ENCODE results near the gene TBC1D17.

The TBC1D17 gene

DNA sequence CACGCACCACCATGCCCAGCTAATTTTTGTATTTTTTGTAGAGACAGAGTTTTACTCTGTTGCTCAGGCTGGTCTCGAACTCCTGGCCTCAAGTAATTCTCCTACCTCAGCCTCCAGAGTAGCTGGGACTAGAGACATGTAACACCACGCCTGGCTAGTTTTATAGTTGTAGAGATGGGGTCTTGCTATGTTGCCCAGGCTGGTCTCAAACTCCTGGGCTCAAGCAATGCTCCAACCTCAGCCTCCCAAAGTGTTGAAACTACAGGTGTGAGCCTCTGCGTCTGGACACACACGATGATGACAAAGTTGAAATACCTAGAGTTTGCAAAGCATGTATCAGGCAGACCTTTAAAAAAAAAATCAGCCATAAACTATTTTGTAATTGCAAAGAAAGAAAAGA is 31.1 kb upstream of the TBC1D17 start:
- in situ Hi-C loops (cut with HindIII; ENCODE audit: low pct_ligation_motif_present, low pct_unique_long_range_greater_than_20kb, low sequenced_read_pairs), result no loop called here

DNA sequence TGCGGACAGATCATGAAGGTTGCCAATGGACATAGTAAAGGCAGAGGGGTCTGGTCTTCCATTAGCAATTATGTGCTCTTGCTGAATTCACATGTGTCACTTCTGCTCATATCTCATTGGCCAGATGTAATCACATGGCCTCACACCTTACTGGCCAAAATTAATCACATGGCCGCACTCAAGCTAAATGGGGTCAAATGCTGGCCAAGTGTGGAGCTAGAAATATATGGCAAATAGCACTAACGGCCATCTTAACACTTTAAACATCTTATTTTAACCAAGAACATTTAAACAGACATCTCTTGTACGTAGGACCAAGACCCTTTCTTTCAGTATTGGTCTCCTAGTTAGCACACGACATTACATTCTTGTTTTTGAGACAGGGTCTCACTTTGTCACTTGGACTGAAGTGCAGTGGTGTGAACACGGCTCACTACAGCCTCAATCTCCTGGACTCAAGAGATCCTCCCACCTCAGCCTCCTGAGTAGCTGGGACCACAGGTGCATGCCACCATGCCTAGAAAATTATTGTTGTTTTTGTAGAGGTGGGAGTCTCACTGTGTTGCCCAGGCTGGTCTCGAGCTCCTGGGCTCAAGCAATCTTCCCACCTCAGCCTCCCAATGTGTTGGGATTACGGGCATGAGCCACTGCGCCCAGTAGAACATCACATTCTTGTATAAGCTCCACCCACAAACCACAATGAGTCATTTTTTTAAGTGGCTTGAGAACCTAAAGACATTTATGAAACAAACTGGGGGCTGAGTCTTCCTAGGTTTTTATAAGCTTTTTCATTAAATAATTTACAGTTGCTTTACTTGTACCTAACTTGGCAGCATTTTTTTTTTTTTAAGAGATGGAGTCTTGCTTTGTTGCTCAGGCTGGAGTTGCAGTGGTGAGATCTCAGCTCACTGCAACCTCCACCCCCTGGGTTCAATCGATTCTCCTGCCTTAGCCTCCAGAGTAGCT is 29.5 kb upstream of the TBC1D17 start:
- in situ Hi-C loops (cut with HindIII; ENCODE audit: low pct_ligation_motif_present, low pct_unique_long_range_greater_than_20kb, low sequenced_read_pairs), result no loop called here
- peak; percentile 84 for DNase-seq

More for the DNA sequence above, 31.1 kb upstream of the TBC1D17 start:
- DNase-seq, result no peak

DNA sequence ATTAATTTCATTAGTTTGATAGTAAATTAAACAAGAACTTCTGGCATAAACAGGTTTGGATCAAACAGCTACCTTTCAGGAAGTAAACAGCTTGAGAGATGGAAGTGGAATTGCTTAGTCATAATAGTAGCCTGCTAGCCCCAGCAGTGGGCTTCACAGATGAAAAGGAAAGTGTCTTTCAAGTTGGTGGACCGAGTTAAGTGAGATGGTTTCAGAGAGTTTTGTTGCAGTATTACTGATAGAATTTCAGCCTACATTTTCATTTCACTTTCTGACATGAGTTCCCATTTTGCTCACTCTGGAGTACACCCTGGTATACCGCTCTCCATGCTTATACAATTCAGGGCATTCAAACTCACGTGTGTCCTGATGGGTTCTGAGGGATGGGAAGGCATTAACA is 28.6 kb upstream of the TBC1D17 start:
- DNase-seq, result no peak
- in situ Hi-C loops (cut with HindIII; ENCODE audit: low pct_ligation_motif_present, low pct_unique_long_range_greater_than_20kb, low sequenced_read_pairs), result no loop called here

DNA sequence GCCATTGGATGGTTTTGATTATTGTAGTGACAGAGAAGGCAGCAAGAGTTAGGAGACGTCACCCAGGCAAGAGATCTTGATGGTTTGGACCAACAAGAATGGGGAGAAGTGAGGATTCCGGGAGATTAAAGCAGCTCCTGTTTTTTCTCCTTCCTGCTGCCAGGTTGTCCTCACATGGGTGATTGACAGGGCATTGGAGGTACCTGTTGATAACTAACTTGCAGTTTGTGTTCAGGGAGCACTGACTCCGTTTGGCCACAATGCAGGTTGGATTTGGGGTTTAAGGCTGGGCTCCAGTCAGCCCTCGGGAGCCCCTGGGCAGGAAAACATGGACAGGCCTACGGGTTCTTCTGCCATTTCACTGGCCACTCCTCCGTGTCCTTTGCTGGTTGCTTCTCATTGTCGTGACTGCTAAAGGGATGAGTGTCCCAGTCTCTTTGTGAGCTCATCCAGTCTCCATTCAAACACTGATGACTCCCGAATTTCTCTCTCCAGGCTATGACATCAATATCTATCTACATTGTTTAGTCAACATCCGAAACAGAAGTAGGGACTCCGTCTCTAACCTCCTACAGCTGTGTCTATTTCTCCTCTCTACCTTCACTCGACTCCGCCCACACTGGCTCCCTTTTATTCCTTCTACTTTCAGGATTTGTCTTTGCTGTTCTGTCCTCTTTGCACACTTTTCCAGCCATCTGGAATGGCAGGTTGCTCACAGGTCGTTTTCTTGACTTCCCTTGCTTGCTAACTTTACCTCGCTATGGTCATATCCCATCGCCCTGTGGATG is 27.9 kb upstream of the TBC1D17 start:
- no peak for DNase-seq
- in situ Hi-C loops (cut with HindIII; ENCODE audit: low pct_ligation_motif_present, low pct_unique_long_range_greater_than_20kb, low sequenced_read_pairs), result no loop called here

DNA sequence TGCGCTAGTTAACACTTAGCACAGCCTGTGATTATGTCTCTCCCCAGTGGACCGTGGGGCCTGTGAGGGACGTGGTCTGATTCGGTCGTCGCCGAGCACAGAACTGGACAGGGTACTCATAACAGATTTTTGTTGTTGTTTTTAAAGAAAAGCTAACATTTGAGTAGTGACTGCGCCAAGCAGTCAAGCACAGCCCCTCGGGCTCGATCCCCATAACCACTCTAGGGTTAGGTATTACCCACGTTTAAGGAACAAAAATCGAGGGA is 27.3 kb upstream of the TBC1D17 start:
- in situ Hi-C loops (cut with HindIII; ENCODE audit: low pct_ligation_motif_present, low pct_unique_long_range_greater_than_20kb, low sequenced_read_pairs), result no loop called here
- DNase-seq, result no peak

DNA sequence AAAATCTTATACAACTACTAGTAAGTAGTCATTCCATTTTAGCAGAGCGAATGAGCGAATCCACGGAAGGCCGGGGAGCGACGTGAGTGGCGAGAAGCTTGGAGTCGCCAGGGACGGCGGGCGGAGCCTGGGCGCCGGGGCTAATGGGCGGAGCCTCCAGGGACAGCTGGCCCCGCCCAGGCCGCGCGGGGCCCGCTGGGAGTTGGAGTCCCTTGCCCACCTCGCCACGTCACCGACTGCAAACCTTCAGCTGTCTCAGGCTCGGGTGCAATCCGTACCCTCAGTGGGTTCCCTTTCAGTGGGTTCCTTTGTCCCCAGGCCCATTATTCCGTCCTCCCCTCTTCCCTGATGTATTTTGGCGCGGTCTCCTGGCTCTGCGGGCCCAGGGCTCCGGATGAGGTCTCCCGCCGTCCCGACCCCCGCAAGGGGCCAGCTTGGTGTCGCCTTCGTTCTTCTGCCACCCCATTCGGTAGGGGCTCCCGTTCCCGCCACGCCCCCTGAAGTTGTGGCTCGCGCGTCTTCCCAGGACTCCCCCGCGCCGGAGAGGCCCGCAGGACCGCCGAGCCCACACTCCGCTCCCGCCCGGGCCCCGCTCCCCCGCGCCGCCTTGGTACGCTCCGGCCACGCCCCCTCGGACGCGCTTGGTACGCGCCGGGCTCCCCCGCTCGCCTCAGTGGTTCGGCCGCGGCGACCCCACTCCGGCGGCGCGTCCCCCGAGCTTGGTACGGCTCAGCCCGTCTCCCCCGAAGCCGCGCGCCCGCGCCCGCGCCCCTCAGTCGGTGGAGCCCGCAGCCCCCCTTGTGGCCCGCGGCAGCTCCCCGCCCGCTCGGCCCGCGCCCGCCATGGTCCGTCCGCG is 26.8 kb upstream of the TBC1D17 start, which contains the start of gene PTOV1:
PTOV1 (plus strand) TSS at position 673 of the 856 bp plus-strand sequence.
- in situ Hi-C loops (cut with HindIII; ENCODE audit: low pct_ligation_motif_present, low pct_unique_long_range_greater_than_20kb, low sequenced_read_pairs), result no loop called here
- peak; percentile 87 for DNase-seq

DNA sequence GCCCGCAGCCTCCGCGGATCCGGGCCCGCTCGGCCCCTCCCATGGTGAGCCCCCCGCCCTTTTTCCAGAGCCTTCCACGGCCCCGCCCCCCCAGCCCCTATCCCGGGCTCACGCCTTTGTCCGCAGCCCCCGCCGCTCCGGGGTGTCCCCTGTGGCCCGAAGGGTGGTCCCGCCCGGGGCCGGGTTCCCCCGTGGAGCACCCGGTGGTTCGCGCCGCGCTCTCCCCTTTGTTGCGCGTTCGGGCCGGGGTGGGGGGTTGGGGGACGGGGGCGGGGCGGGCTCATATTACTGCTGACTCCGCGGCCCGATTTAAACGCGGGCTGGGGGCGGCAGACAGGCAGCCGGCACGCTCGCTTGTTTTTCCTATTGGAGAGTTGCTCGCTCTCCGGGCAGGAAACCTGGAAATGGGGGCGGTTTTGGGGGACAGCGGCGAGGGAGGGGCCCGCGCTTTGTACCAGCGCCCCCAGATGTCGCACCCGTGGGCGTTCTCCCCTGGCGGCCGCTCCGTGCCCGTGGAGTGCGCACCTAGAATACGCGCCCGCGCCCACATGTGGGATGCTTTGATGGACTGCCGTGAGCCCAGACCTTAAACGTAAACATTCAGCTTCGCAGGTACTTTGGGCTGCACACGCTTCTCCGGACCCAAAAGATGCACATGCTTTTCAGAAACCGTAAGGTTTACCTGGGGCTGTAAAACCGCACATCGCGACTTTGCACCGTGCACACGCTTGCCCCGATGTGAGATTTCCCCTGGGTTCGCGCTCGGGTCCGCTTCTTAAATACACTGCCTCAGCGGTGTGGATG is 25.8 kb upstream of the TBC1D17 start:
- in situ Hi-C loops (cut with HindIII; ENCODE audit: low pct_ligation_motif_present, low pct_unique_long_range_greater_than_20kb, low sequenced_read_pairs), result no loop called here
- DNase-seq, result peak; percentile 13

DNA sequence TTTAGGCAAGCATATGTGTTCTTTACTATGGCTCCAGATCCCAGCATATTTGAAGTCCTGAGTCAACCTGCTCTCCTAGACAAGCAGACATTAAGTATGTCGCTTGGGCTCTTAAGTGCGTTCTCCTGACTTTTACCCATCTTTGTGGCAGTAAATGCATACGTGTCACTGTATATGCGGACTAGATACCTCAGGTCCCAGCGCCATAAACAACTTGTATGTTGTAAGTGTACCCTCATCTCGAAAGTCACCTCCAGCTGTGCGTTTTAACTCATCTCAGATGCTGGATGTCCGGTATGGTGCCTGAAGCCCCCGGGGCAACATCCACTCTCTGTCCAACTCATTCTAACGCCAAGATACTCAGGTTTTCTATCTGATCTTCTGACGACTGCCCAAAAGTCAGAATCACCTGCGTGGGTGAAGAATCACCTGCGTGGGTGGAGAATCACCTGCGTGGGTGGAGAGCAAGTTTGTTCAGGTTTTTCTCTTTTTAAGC is 24.8 kb upstream of the TBC1D17 start:
- no peak for DNase-seq
- in situ Hi-C loops (cut with HindIII; ENCODE audit: low pct_ligation_motif_present, low pct_unique_long_range_greater_than_20kb, low sequenced_read_pairs), result no loop called here

DNA sequence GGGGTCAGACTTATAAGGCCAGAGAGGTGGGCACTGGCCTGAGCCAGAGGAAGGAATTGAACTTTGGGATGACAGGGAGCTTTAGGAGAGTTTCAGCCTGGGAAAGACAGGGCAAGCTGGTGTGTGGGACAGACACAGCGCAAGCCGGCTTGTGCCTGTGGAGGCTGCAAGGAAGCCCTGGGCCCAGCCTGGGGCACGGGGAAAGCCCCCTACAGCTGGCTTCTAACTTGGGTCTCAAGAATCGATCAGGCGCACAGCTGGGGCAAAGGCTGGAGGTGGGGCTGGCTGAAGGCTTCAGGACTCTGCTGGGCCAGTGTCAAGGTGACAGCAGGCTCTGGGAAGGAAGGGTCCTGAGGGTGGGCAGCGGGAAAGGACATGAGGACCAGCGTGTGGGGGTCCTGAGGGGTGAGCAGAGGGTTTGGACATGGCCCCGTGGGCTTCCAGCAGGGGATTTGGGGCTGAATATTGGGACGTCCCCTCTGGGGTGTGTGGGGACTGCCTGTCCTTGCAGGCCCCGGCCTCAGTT is 23.6 kb upstream of the TBC1D17 start:
- in situ Hi-C loops (cut with HindIII; ENCODE audit: low pct_ligation_motif_present, low pct_unique_long_range_greater_than_20kb, low sequenced_read_pairs), result no loop called here
- no peak for DNase-seq

DNA sequence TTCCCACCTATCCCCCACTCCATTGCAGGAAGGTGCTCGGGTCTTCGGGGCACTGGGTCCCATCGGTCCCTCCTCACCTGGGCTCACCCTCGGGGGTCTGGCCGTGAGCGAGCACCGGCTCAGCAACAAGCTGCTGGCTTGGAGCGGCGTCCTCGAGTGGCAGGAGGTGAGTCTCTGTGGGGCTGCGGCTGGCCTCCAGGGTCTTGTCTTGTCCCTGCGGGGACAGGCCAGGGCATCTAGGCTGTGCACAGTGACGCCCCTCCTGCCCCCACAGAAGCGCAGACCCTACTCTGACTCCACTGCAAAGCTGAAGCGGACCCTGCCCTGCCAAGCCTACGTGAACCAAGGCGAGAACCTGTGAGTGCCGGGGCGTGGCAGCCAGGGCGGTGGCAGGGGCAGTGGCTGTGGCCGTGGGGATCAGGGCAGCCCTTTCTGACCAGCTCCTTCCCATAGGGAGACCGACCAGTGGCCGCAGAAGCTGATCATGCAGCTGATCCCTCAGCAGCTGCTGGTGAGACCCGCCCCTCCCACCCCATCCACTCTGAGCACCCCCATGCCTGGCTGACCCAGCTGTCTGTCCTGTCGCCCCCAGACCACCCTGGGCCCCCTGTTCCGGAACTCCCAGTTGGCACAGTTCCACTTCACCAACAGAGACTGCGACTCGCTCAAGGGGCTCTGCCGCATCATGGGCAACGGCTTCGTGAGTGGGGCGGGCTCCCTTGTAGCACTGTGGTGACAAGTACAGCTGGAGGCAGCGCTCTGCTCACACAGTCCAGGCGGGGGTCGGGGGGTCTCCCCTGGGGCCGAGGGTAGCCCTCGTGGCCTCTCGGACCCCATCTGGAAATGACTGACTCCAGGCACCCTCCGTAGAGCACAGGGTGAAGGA is 22.9 kb upstream of the TBC1D17 start:
- in situ Hi-C loops (cut with HindIII; ENCODE audit: low pct_ligation_motif_present, low pct_unique_long_range_greater_than_20kb, low sequenced_read_pairs), result no loop called here
- no peak for DNase-seq

DNA sequence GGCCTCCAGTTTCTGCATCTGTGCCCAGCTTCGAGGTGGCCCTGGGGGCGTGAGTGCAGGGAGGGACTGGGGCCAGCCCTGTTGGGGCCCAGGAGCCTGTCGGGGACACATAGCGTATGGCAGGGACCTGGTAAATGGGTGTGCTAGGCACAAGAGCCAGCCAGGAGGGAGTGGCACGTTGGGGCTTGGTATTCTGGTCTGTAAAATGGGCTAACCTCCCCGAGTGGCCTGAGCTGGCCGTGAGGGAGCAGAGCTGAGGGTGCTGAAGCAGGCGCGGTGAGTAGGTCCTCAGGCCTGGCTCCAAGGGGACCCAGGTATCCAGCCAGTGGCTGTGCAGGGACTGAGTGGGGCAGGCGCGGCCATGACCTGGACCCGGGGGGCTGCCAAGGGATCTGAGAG is 22.2 kb upstream of the TBC1D17 start:
- in situ Hi-C loops (cut with HindIII; ENCODE audit: low pct_ligation_motif_present, low pct_unique_long_range_greater_than_20kb, low sequenced_read_pairs), result no loop called here
- DNase-seq, result no peak

DNA sequence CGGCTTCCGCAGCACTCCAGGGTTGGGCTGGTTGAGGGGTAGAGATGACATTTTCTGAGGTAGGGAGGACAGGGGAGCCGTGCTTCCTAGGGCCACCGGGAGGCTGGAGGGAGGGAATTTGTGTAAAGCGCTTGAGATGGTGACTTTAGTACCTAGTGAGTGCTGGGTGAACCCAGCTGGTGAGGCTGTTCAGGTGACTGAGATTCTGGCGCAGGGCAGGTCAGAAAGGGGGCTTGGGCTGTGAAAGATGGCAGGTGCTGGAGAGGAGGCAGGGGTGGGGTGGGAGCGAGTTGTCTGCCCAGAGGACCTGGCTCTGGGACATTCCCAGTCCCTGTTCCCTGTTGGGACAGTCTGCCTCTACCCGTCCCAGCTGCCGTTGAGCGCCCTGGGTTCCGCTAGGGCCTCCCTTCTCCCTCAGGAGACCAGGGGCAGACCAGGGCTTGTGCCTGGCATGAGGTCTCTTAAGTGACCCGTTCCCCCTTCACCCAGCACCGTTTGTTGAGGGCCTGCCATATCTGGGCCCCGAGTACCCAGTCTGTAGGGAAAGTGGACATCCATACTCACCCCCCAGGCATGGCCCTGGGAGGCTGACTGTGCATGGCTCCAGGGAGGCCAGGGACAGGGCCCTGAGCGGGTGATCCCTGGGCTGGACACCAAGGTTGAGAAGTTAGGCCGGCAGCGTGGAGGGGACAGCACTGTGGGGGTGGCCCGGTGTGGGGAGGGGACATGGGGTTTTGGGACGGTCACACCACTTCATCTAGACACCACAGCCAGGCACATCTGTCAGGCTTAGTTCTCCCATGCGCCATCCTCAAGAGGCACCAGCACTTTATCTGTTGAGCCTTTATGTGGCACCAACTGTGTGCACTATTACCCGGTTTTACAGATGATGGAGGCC is 21.6 kb upstream of the TBC1D17 start:
- no peak for DNase-seq
- in situ Hi-C loops (cut with HindIII; ENCODE audit: low pct_ligation_motif_present, low pct_unique_long_range_greater_than_20kb, low sequenced_read_pairs), result no loop called here

DNA sequence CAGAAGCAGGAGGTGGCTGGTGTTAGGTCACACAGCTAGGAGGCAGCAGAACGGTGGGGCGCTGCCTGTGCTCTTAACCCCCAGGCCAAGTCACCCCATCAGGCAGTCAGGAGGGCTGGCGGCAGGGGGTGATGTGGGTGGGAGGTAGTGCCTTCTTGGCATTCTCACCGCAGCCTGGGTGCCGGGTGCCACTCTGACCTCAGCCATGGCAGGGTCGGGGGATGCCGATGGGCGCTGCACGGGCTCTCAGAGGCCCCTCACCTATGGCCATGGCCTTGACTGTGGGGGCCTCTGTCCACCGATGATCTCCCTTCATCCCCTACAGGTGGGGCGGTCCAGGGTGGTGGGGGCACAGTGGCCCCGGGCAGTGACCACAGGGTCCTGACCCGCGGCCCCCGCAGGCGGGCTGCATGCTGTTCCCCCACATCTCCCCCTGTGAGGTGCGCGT is 20.9 kb upstream of the TBC1D17 start:
- in situ Hi-C loops (cut with HindIII; ENCODE audit: low pct_ligation_motif_present, low pct_unique_long_range_greater_than_20kb, low sequenced_read_pairs), result no loop called here
- no peak for DNase-seq

DNA sequence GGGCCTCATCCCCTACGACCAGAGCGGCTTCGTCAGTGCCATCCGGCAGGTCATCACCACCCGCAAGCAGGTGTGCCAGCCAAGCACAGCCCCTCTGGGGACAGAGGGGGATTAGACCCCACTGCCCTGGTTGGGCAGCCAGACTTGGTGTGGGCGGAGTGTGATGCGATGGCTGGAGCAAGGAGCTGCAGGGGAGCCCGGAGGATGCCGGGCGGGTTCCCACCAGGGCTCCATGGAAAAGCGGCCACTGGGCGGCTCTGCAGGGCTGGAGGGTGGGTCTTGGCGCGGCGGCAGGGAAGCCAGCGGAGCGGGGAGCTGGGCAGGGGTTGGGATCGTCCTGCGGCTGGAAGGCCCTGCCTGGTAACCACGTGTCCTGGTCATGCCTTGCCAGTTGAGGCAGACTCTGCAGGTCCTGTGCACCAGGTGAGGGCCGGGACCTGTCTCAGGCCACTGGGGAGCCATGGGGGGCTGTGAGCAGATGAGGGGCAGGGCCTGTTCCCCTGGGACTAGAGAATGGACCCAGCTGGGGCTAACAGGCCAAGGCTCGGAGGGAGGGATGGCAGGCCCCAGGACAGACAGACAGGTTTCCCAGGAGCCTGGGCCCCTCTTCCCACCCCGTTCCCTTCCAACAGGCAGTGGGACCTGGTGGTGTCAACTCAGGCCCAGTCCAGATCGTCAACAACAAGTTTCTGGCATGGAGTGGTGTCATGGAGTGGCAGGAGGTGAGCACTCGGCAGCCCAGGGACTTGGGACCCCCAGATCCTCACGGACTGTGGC is 20.3 kb upstream of the TBC1D17 start:
- in situ Hi-C loops (cut with HindIII; ENCODE audit: low pct_ligation_motif_present, low pct_unique_long_range_greater_than_20kb, low sequenced_read_pairs), result no loop called here
- DNase-seq, result no peak

DNA sequence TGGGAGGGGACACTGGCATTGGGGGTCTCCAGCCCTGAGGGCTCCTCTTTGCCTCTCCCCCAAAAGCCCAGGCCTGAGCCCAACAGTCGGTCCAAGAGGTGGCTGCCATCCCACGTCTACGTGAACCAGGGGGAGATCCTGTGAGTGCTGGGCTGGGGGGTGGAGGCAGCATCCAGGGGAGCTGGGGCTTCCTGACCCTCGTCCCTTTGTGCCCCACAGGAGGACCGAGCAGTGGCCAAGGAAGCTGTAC is 19.7 kb upstream of the TBC1D17 start:
- no peak for DNase-seq

More for the DNA sequence above, 19.7 kb upstream of the TBC1D17 start:
- in situ Hi-C loops (cut with HindIII; ENCODE audit: low pct_ligation_motif_present, low pct_unique_long_range_greater_than_20kb, low sequenced_read_pairs), result no loop called here

Data from ACHN (cell line).